Smooth muscle cell (in vitro differentiated cells): Measurements from ENCODE around the gene OR1D5. TPM values are rescaled to one million over a fixed set of nuclear protein-coding genes. Genes with fewer than 3 reads are reported as not detected.
A peak's percentile ranks its signal among the peaks of the same experiment; 100 is the strongest.

ENCODE experiments used
- DNase-seq: peaks from one replicate; lab custom pipeline; 2025; ENCODE audit not compliant: unreplicated experiment; lab: John Stamatoyannopoulos, UW
- H2AFZ ChIP-seq: fragments of 200-600 bp; sonication (generic); 2 replicates; pipeline ENCODE4 v1.6.0; 2016; ENCODE audit warnings: antibody characterized with exemption, low read depth, mild to moderate bottlenecking
- H3F3A ChIP-seq: fragments of 200-600 bp; sonication (generic); 2 replicates; pipeline ENCODE4 v1.6.0; 2017; ENCODE audit warnings: antibody characterized with exemption, low read depth
- H3K27ac ChIP-seq: fragments of 200-600 bp; sonication (generic); 2 replicates; pipeline ENCODE4 v1.5.1; 2016; ENCODE audit warnings: low read depth, mild to moderate bottlenecking
- H3K27me3 ChIP-seq: fragments of 200-600 bp; sonication (generic); 2 replicates; pipeline ENCODE4 v1.6.1; 2016; ENCODE audit warnings: low read depth, mild to moderate bottlenecking
- H3K36me3 ChIP-seq: fragments of 200-600 bp; sonication (generic); 2 replicates; pipeline ENCODE4 v1.5.1; 2016; ENCODE audit warnings: low read depth
- H3K4me1 ChIP-seq: fragments of 200-600 bp; sonication (generic); 2 replicates; pipeline ENCODE4 v1.5.1; 2016; ENCODE audit warnings: low read depth
- H3K4me2 ChIP-seq: fragments of 200-600 bp; sonication (generic); 2 replicates; pipeline ENCODE4 v1.6.0; 2016; ENCODE audit warnings: mild to moderate bottlenecking
- H3K4me3 ChIP-seq: fragments of 200-600 bp; sonication (generic); 2 replicates; pipeline ENCODE4 v1.5.1; 2016; ENCODE audit warnings: mild to moderate bottlenecking
- H3K79me2 ChIP-seq: fragments of 200-600 bp; sonication (generic); 2 replicates; pipeline ENCODE4 v1.6.0; 2016; ENCODE audit warnings: low read depth, mild to moderate bottlenecking
- H3K9ac ChIP-seq: fragments of 200-600 bp; sonication (generic); 2 replicates; pipeline ENCODE4 v1.6.0; 2016; ENCODE audit warnings: low read depth
- H3K9me3 ChIP-seq: fragments of 200-600 bp; sonication (generic); replicated peaks from 2 replicates; pipeline ENCODE4 v1.5.1; 2016; ENCODE audit warnings: low read depth
- H4K20me1 ChIP-seq: fragments of 200-600 bp; sonication (generic); 2 replicates; pipeline ENCODE4 v1.6.0; 2016; ENCODE audit warnings: low read depth
- CTCF ChIP-seq: fragments of 200-600 bp; sonication (generic); IDR thresholded peaks from 2 replicates; pipeline ENCODE4 v1.5.1; 2017; ENCODE audit warnings: borderline replicate concordance, mild to moderate bottlenecking, antibody characterized with exemption; ENCODE audit not compliant: insufficient read depth, poor library complexity, severe bottlenecking
- WGBS: methylation state at CpG from one replicate; pipeline ENCODE4 v1.1.7; 2016; ENCODE audit warnings: low lambda C conversion rate; 5-methylcytosine and 5-hydroxymethylcytosine counted together
- polyA plus RNA-seq: library from polyadenylated mRNA; unstranded; fragments of >200 nt; fragmentation: Nextera tagmentation; extraction: Ambion mirVana; gene quantifications from 2 replicates; pipeline ENCODE4 v1.2.1, GENCODE V29; 2016
- total RNA-seq: library from RNA; depleted of rRNA; stranded (reverse); fragments of >200 nt; gene quantifications from 2 replicates; pipeline ENCODE4 v1.2.3, GENCODE V29; 2014

Gene OR1D5
- total and polyA plus RNA-seq, 2 experiments from 2014 or later: not detected

- DNase-seq: no peak
- Histone ChIP-seq H3K9ac (no peak overlapping the region), H3K27ac (no peak overlapping the region), H3K36me3 (no peaks in the 10 kb centered on the region), H3K4me1 (no peaks in the 10 kb centered on the region), H3K4me2 (no peak overlapping the region), H2AFZ (no peak overlapping the region), H3K4me3 (no peak overlapping the region), H3K27me3 (no peaks in the 10 kb centered on the region), H3F3A (no peaks in the 10 kb centered on the region), H3K9me3 (no peaks in the 10 kb centered on the region), H3K79me2 (no peaks in the 10 kb centered on the region), H4K20me1 (no peaks in the 10 kb centered on the region)
- TF ChIP-seq CTCF: no peak
- WGBS: 75% methylated on average over 9 of the region's 9 CpGs
Observed at GRCh38 chr17:3019761-3020160, 43.6 kb downstream of the OR1D5 start.

GRCh38 chr17:3017936-3018335, 45.5 kb downstream of the OR1D5 start:
- TF ChIP-seq CTCF: no peak
- Histone ChIP-seq H3K9ac (no peak overlapping the region), H3K27me3 (no peaks in the 10 kb centered on the region), H3K36me3 (no peaks in the 10 kb centered on the region), H3K4me2 (no peak overlapping the region), H3K9me3 (no peaks in the 10 kb centered on the region), H3K4me3 (no peak overlapping the region), H3K4me1 (no peaks in the 10 kb centered on the region), H2AFZ (no peak overlapping the region), H4K20me1 (no peaks in the 10 kb centered on the region), H3K27ac (no peak overlapping the region), H3K79me2 (no peaks in the 10 kb centered on the region), H3F3A (no peaks in the 10 kb centered on the region)
- WGBS: over 99% methylated on average over 15 of the region's 15 CpGs
- no peak for DNase-seq

GRCh38 chr17:3015890-3016289, 47.5 kb downstream of the OR1D5 start:
- WGBS: 43% methylated on average over 7 of the region's 7 CpGs
- Histone ChIP-seq H3K9me3 (no peaks in the 10 kb centered on the region), H4K20me1 (no peaks in the 10 kb centered on the region), H3K36me3 (no peaks in the 10 kb centered on the region), H3K4me2 (no peak overlapping the region), H2AFZ (no peak overlapping the region), H3K4me1 (no peaks in the 10 kb centered on the region), H3K79me2 (no peaks in the 10 kb centered on the region), H3K9ac (no peak overlapping the region), H3F3A (no peaks in the 10 kb centered on the region), H3K4me3 (no peak overlapping the region), H3K27me3 (no peaks in the 10 kb centered on the region), H3K27ac (no peak overlapping the region)
- TF ChIP-seq CTCF: no peak
- DNase-seq: no peak

GRCh38 chr17:3012926-3013581, 50.4 kb downstream of the OR1D5 start:
- H3F3A ChIP-seq: no peaks in the 10 kb centered on the region
- no peaks in the 10 kb centered on the region for H4K20me1 ChIP-seq
- H3K36me3 ChIP-seq: no peaks in the 10 kb centered on the region
- no peak overlapping the region for H3K9ac ChIP-seq
- H3K4me2 ChIP-seq: no peak overlapping the region
- peak; percentile 78 for TF ChIP-seq CTCF
- H3K27me3 ChIP-seq: no peaks in the 10 kb centered on the region
- H3K4me3 ChIP-seq: no peak overlapping the region
- DNase-seq: no peak
- WGBS: 71% methylated on average over 21 of the region's 21 CpGs
- no peaks in the 10 kb centered on the region for H3K9me3 ChIP-seq
- no peak overlapping the region for H3K27ac ChIP-seq
- no peak overlapping the region for H2AFZ ChIP-seq
- H3K79me2 ChIP-seq: no peaks in the 10 kb centered on the region
- H3K4me1 ChIP-seq: no peaks in the 10 kb centered on the region
